Erythroblast (primary cell): Measurements from ENCODE around the gene NT5C3A.

ENCODE experiments used
- GATA1 ChIP-seq: IDR thresholded peaks from 2 replicates; pipeline ENCODE4 v1.6.1; 2011; ENCODE audit warnings: low read depth, mild to moderate bottlenecking, control low read depth, low read length, moderate library complexity
- POLR2A ChIP-seq: IDR thresholded peaks from 2 replicates; pipeline ENCODE4 v1.6.1; 2011; ENCODE audit warnings: mild to moderate bottlenecking, low read length

- TF ChIP-seq POLR2A: no peak
- no peak for TF ChIP-seq GATA1
Measured at GRCh38 chr7:33108554-33109004, 46.0 kb upstream of the NT5C3A start.
